Measurements from ENCODE around the gene RFC4.

RFC4 gene

GRCh38 chr3:186845756-186846155, 39.5 kb upstream of the RFC4 start:
- Histone ChIP-seq H3K79me2 (ENCODE audit: insufficient read depth, low read length) (no peaks in the 10 kb centered on the region), H4K20me1 (ENCODE audit: insufficient read depth, low read length) (no peaks in the 10 kb centered on the region), H3K27ac (ENCODE audit: low read length) (no peak overlapping the region), H3K9me3 (ENCODE audit: insufficient read depth, low read length, severe bottlenecking) (no peaks in the 10 kb centered on the region), H2AFZ (ENCODE audit: low read depth, low read length) (no peak overlapping the region; the same call in 1 of the 2 replicates), H3K36me3 (ENCODE audit: insufficient read depth, low read length) (no peaks in the 10 kb centered on the region), H3K4me3 (ENCODE audit: low read depth in 1 of 2, low read length in 2 of 2) (no peak overlapping the region), H3K9ac (ENCODE audit: low read depth, low read length) (no peak overlapping the region), H3K27me3 (ENCODE audit: insufficient read depth, low read length, poor library complexity) (peaks cover 24% of the 10 kb centered on the region), H3K4me1 (ENCODE audit: insufficient read depth, low read length) (no peaks in the 10 kb centered on the region), H3K4me2 (ENCODE audit: insufficient read depth, low read length) (no peak overlapping the region)
- ATAC-seq (ENCODE audit: insufficient read depth, low read depth) (no peak), DNase-seq (no peak)
- TF ChIP-seq EZH2 (IDR thresholded peaks at IDR 0.05; ENCODE audit: borderline replicate concordance, low read depth, low read length, severe bottlenecking) (no peak), CTCF (IDR thresholded peaks at IDR 0.05; ENCODE audit: borderline replicate concordance, extremely low read depth, low read length, poor library complexity, severe bottlenecking) (no peak)

- Histone ChIP-seq H4K20me1 (ENCODE audit: insufficient read depth, low read length) (no peaks in the 10 kb centered on the region), H3K4me1 (ENCODE audit: insufficient read depth, low read length) (no peaks in the 10 kb centered on the region), H2AFZ (ENCODE audit: low read depth, low read length) (no peak overlapping the region), H3K79me2 (ENCODE audit: insufficient read depth, low read length) (no peaks in the 10 kb centered on the region), H3K9ac (ENCODE audit: low read depth, low read length) (no peak overlapping the region), H3K4me2 (ENCODE audit: insufficient read depth, low read length) (no peak overlapping the region), H3K27ac (ENCODE audit: low read length) (no peak overlapping the region), H3K4me3 (ENCODE audit: low read depth in 1 of 2, low read length in 2 of 2) (no peak overlapping the region), H3K36me3 (ENCODE audit: insufficient read depth, low read length) (no peaks in the 10 kb centered on the region), H3K27me3 (ENCODE audit: insufficient read depth, low read length, poor library complexity) (peaks cover 24% of the 10 kb centered on the region), H3K9me3 (ENCODE audit: insufficient read depth, low read length, severe bottlenecking) (no peaks in the 10 kb centered on the region)
- DNase-seq: no peak
- ATAC-seq (ENCODE audit: insufficient read depth, low read depth): no peak
- no peak for TF ChIP-seq CTCF (IDR thresholded peaks at IDR 0.05; ENCODE audit: borderline replicate concordance, extremely low read depth, low read length, poor library complexity, severe bottlenecking)
- no peak for TF ChIP-seq EZH2 (IDR thresholded peaks at IDR 0.05; ENCODE audit: borderline replicate concordance, low read depth, low read length, severe bottlenecking)
Observed at GRCh38 chr3:186844908-186845307, 38.6 kb upstream of the RFC4 start.

GRCh38 chr3:186843039-186843432, 36.8 kb upstream of the RFC4 start:
- Histone ChIP-seq H3K27ac (ENCODE audit: low read length) (no peak overlapping the region), H3K79me2 (ENCODE audit: insufficient read depth, low read length) (no peaks in the 10 kb centered on the region), H3K4me3 (ENCODE audit: low read depth in 1 of 2, low read length in 2 of 2) (no peak overlapping the region), H3K9ac (ENCODE audit: low read depth, low read length) (no peak overlapping the region), H3K36me3 (ENCODE audit: insufficient read depth, low read length) (no peaks in the 10 kb centered on the region), H3K4me2 (ENCODE audit: insufficient read depth, low read length) (no peak overlapping the region), H2AFZ (ENCODE audit: low read depth, low read length) (no peak overlapping the region), H3K9me3 (ENCODE audit: insufficient read depth, low read length, severe bottlenecking) (no peaks in the 10 kb centered on the region), H3K27me3 (ENCODE audit: insufficient read depth, low read length, poor library complexity) (peaks cover 24% of the 10 kb centered on the region), H4K20me1 (ENCODE audit: insufficient read depth, low read length) (no peaks in the 10 kb centered on the region), H3K4me1 (ENCODE audit: insufficient read depth, low read length) (no peaks in the 10 kb centered on the region)
- TF ChIP-seq EZH2 (IDR thresholded peaks at IDR 0.05; ENCODE audit: borderline replicate concordance, low read depth, low read length, severe bottlenecking) (no peak), CTCF (IDR thresholded peaks at IDR 0.05; ENCODE audit: borderline replicate concordance, extremely low read depth, low read length, poor library complexity, severe bottlenecking) (no peak)
- DNase-seq: no peak
- no peak for ATAC-seq (ENCODE audit: insufficient read depth, low read depth)

Data from DND-41 (cell line).